ENCODE results near the gene MCIDAS. TPM values are rescaled to one million over a fixed set of nuclear protein-coding genes. Genes with fewer than 3 reads are reported as not detected.

Gene MCIDAS
- total RNA-seq, 6 experiments from 2014 or later, result not detected

GRCh38 chr5:55222092-55222984 is 4.8 kb downstream of the MCIDAS start:
- Mint-ChIP-seq H3K36me3 (ENCODE audit: low read depth) (peaks cover 5% of the 10 kb centered on the region; the same call in 1 of the 2 replicates), H3K4me1 (ENCODE audit: low read depth) (peaks cover 9% of the 10 kb centered on the region; the same call in 1 of the 2 replicates), H3K4me3 (no peak overlapping the region), H3K27ac (no peak overlapping the region), H3K9me3 (no peaks in the 10 kb centered on the region), H3K27me3 (ENCODE audit: insufficient read depth) (peaks cover 68% of the 10 kb centered on the region)
- DNase-seq, result no peak
- no peak for TF ChIP-seq CTCF (IDR thresholded peaks at IDR 0.05)

- Mint-ChIP-seq H3K36me3 (ENCODE audit: low read depth) (peaks cover 5% of the 10 kb centered on the region; the same call in 1 of the 2 replicates), H3K4me3 (peak overlapping the region; percentile 13; the same call in 1 of the 2 replicates), H3K27ac (no peak overlapping the region), H3K9me3 (no peaks in the 10 kb centered on the region), H3K27me3 (ENCODE audit: insufficient read depth) (peaks cover 61% of the 10 kb centered on the region), H3K4me1 (ENCODE audit: low read depth) (peaks cover 9% of the 10 kb centered on the region; the same call in 1 of the 2 replicates)
- DNase-seq, result no peak
- no peak for TF ChIP-seq CTCF (IDR thresholded peaks at IDR 0.05)
These were observed 6.5 kb downstream of the MCIDAS start for GRCh38 chr5:55220433-55221185.

GRCh38 chr5:55219770-55220169 is 7.3 kb downstream of the MCIDAS start:
- Mint-ChIP-seq H3K9me3 (no peaks in the 10 kb centered on the region), H3K4me1 (ENCODE audit: low read depth) (peaks cover 9% of the 10 kb centered on the region; the same call in 1 of the 2 replicates), H3K27ac (no peak overlapping the region), H3K36me3 (ENCODE audit: low read depth) (peaks cover 5% of the 10 kb centered on the region; the same call in 1 of the 2 replicates), H3K27me3 (ENCODE audit: insufficient read depth) (peaks cover 60% of the 10 kb centered on the region), H3K4me3 (no peak overlapping the region)
- DNase-seq, result no peak
- no peak for TF ChIP-seq CTCF (IDR thresholded peaks at IDR 0.05)

- Mint-ChIP-seq H3K4me1 (ENCODE audit: low read depth) (peaks cover 9% of the 10 kb centered on the region; the same call in 1 of the 2 replicates), H3K27ac (no peak overlapping the region), H3K36me3 (ENCODE audit: low read depth) (peaks cover 5% of the 10 kb centered on the region; the same call in 1 of the 2 replicates), H3K9me3 (no peaks in the 10 kb centered on the region), H3K4me3 (no peak overlapping the region), H3K27me3 (ENCODE audit: insufficient read depth) (peaks cover 52% of the 10 kb centered on the region)
- no peak for TF ChIP-seq CTCF (IDR thresholded peaks at IDR 0.05)
- DNase-seq, result no peak
These were observed 8.1 kb downstream of the MCIDAS start for GRCh38 chr5:55218967-55219366.

GRCh38 chr5:55211184-55211874 is 15.8 kb downstream of the MCIDAS start:
- no peaks in the 10 kb centered on the region for H3K4me1 Mint-ChIP-seq (ENCODE audit: low read depth)
- H3K27me3 Mint-ChIP-seq (ENCODE audit: insufficient read depth), result peaks cover 25% of the 10 kb centered on the region

More at GRCh38 chr5:55211184-55211874, 15.8 kb downstream of the MCIDAS start:
- no peak for TF ChIP-seq CTCF (IDR thresholded peaks at IDR 0.05)
- no peaks in the 10 kb centered on the region for H3K9me3 Mint-ChIP-seq
- no peak overlapping the region for H3K27ac Mint-ChIP-seq
- H3K36me3 Mint-ChIP-seq (ENCODE audit: low read depth), result no peaks in the 10 kb centered on the region
- no peak overlapping the region for H3K4me3 Mint-ChIP-seq
- DNase-seq, result no peak

All from HFFc6 (cell line).